H1 (cell line): ENCODE measurements around the gene DBNDD1. TPM values are rescaled to one million over a fixed set of nuclear protein-coding genes. Genes with fewer than 3 reads are reported as not detected.

ENCODE experiments used
- CTCF ChIA-PET: fragments of 300-600 bp; sonication (Branson Sonifier 250); formaldehyde crosslinking; loops from one replicate; lab custom pipeline; 2021; ENCODE audit not compliant: partially characterized antibody; lab: Charles Lee
- POLR2A ChIA-PET: fragments of 300-600 bp; sonication (Branson Sonifier 250); formaldehyde crosslinking; loops from one replicate; lab custom pipeline; 2021; ENCODE audit warnings: inconsistent platforms; ENCODE audit not compliant: partially characterized antibody; lab: Charles Lee
- DNase-seq, 2 experiments: peaks; one replicate each; pipeline versions ENCODE4 v3.0.0 to v3.0.0-alpha.2; 2010 to 2022; ENCODE audit warnings: low spot score in 2 of 2, low read depth in 1 of 2, mixed read lengths in 1 of 2
- FAIRE-seq: peaks from 2 replicates; lab custom pipeline; 2011; peaks lifted over from hg19 to GRCh38; lab: Jason Lieb, UNC
- H2AFZ ChIP-seq: 2 replicates; pipeline ENCODE4 v1.8.1; 2012; ENCODE audit warnings: low read length, inconsistent platforms
- H2AK5ac ChIP-seq: 2 replicates; pipeline ENCODE4 v1.6.1; 2013; ENCODE audit warnings: low read depth, low read length
- H2BK120ac ChIP-seq: replicated peaks from 2 replicates; pipeline ENCODE3; 2013; ENCODE audit warnings: low read depth, low read length, inconsistent platforms
- H2BK12ac ChIP-seq: 2 replicates; pipeline ENCODE4 v1.6.1; 2013; ENCODE audit warnings: low read depth, low read length
- H2BK15ac ChIP-seq: 2 replicates; pipeline ENCODE4 v1.6.1; 2013; ENCODE audit warnings: low read length
- H2BK20ac ChIP-seq: 2 replicates; pipeline ENCODE4 v1.6.1; 2013; ENCODE audit warnings: low read length
- H2BK5ac ChIP-seq: 2 replicates; pipeline ENCODE4 v1.6.1; 2013; ENCODE audit warnings: low read depth, low read length
- H3K14ac ChIP-seq: 2 replicates; pipeline ENCODE4 v1.6.1; 2013; ENCODE audit warnings: inconsistent platforms; ENCODE audit not compliant: insufficient read length
- H3K18ac ChIP-seq: 2 replicates; pipeline ENCODE4 v1.6.1; 2013; ENCODE audit warnings: low read length; ENCODE audit errors: extremely low read depth
- H3K23ac ChIP-seq: 2 replicates; pipeline ENCODE4 v1.6.1; 2013; ENCODE audit warnings: inconsistent platforms; ENCODE audit not compliant: insufficient read length
- H3K23me2 ChIP-seq: 2 replicates; pipeline ENCODE4 v1.6.1; 2013; ENCODE audit warnings: low read depth, low read length
- H3K27ac ChIP-seq: 2 replicates; pipeline ENCODE4 v1.6.1; 2011; ENCODE audit warnings: low read depth, low read length, inconsistent platforms
- H3K27me3 ChIP-seq, 4 experiments: replicated peaks in 1 of 4; 1 replicate in 1 of 4; 2 replicates in 3 of 4; pipeline versions ENCODE4 v1.6.1 to v1.8.1; 2011 to 2013; ENCODE audit warnings: low read length in 3 of 4, mild to moderate bottlenecking in 3 of 4, inconsistent platforms in 2 of 4, mixed read lengths in 2 of 4, moderate library complexity in 1 of 4; ENCODE audit not compliant: control insufficient read depth in 3 of 4, insufficient read depth in 3 of 4; ENCODE audit errors: extremely low read depth in 1 of 4
- H3K36me3 ChIP-seq, 4 experiments: 2 replicates each; pipeline versions ENCODE4 v1.6.1 to v1.8.1; 2011 to 2013; ENCODE audit warnings: mild to moderate bottlenecking in 4 of 4, low read length in 3 of 4, moderate library complexity in 2 of 4, control low read depth in 1 of 4, inconsistent platforms in 1 of 4; ENCODE audit not compliant: insufficient read depth in 4 of 4, control insufficient read depth in 2 of 4
- H3K4ac ChIP-seq: replicated peaks from 2 replicates; pipeline ENCODE3; 2013; ENCODE audit warnings: low read length, low read depth, mixed read lengths, inconsistent platforms; ENCODE audit not compliant: insufficient read length
- H3K4me1 ChIP-seq, 4 experiments: replicated peaks in 1 of 4; 1 replicate in 1 of 4; 2 replicates in 3 of 4; pipeline versions ENCODE4 v1.6.1 to v1.8.1; 2011 to 2013; ENCODE audit warnings: low read length in 3 of 4, inconsistent platforms in 2 of 4, mixed read lengths in 1 of 4; ENCODE audit not compliant: insufficient read depth in 4 of 4, control insufficient read depth in 3 of 4
- H3K4me2 ChIP-seq, 2 experiments: 2 replicates each; pipeline versions ENCODE4 v1.6.1 to v1.8.1; 2011 to 2013; ENCODE audit warnings: low read depth in 2 of 2, low read length in 2 of 2, control low read depth in 1 of 2, inconsistent platforms in 1 of 2, mild to moderate bottlenecking in 1 of 2; ENCODE audit not compliant: insufficient read depth in 1 of 2
- H3K4me3 ChIP-seq, 4 experiments: fragments of 200-600, 300-600 bp in 1 of 4; sonication (generic), shearing (Covaris generic), sonication (Bioruptor Twin) in 1 of 4; 2 replicates each; pipeline versions ENCODE4 v1.5.1 to v1.8.1; 2011 to 2016; ENCODE audit warnings: low read length in 4 of 4, low read depth in 3 of 4, control low read depth in 2 of 4, inconsistent platforms in 2 of 4, mild to moderate bottlenecking in 2 of 4, mixed read lengths in 1 of 4, moderate library complexity in 1 of 4; ENCODE audit not compliant: insufficient read depth in 2 of 4; ENCODE audit errors: extremely low read depth in 1 of 4
- H3K56ac ChIP-seq: replicated peaks from 2 replicates; pipeline ENCODE3; 2013; ENCODE audit warnings: low read depth, mild to moderate bottlenecking, mixed read lengths, low read length, inconsistent platforms; ENCODE audit not compliant: insufficient read length
- H3K79me1 ChIP-seq: 2 replicates; pipeline ENCODE4 v1.6.1; 2013; ENCODE audit warnings: low read depth, low read length, control low read depth
- H3K79me2 ChIP-seq, 2 experiments: 2 replicates each; pipeline versions ENCODE4 v1.6.1 to v1.8.1; 2012 to 2013; ENCODE audit warnings: low read length in 2 of 2, mild to moderate bottlenecking in 2 of 2, inconsistent platforms in 1 of 2; ENCODE audit not compliant: insufficient read depth in 2 of 2, control insufficient read depth in 1 of 2
- H3K9ac ChIP-seq, 4 experiments: replicated peaks in 1 of 4; 1 replicate in 1 of 4; 2 replicates in 3 of 4; pipeline versions ENCODE4 v1.6.1 to v1.8.1; 2011 to 2013; ENCODE audit warnings: low read depth in 3 of 4, low read length in 3 of 4, control low read depth in 2 of 4, mild to moderate bottlenecking in 2 of 4, moderate library complexity in 2 of 4, inconsistent platforms in 1 of 4; ENCODE audit errors: extremely low read depth in 1 of 4
- H3K9me3 ChIP-seq, 2 experiments: 2 replicates each; pipeline versions ENCODE4 v1.6.1 to v1.8.1; 2012 to 2013; ENCODE audit warnings: mild to moderate bottlenecking in 2 of 2, moderate library complexity in 2 of 2, control low read depth in 1 of 2, inconsistent platforms in 1 of 2, low read depth in 1 of 2, low read length in 1 of 2, mixed read lengths in 1 of 2; ENCODE audit not compliant: insufficient read depth in 2 of 2
- H4K20me1 ChIP-seq, 2 experiments: replicated peaks in 1 of 2; 2 replicates each; pipeline versions ENCODE3 to v1.8.1; 2011 to 2013; ENCODE audit warnings: inconsistent platforms in 2 of 2, low read length in 2 of 2, mild to moderate bottlenecking in 1 of 2; ENCODE audit not compliant: insufficient read depth in 2 of 2, control insufficient read depth in 1 of 2
- H4K5ac ChIP-seq: 2 replicates; pipeline ENCODE4 v1.6.1; 2013; ENCODE audit warnings: low read length, low read depth, mixed read lengths, inconsistent platforms; ENCODE audit not compliant: insufficient read length
- H4K8ac ChIP-seq: 2 replicates; pipeline ENCODE4 v1.8.0; 2013; ENCODE audit warnings: mild to moderate bottlenecking, moderate library complexity, low read length, inconsistent platforms; ENCODE audit not compliant: insufficient read depth; ENCODE audit errors: extremely low read depth
- H4K91ac ChIP-seq: replicated peaks from 2 replicates; pipeline ENCODE3; 2013; ENCODE audit warnings: low read length, mixed read lengths, inconsistent platforms; ENCODE audit not compliant: insufficient read length
- MAFK ChIP-seq: IDR thresholded peaks from 2 replicates; pipeline ENCODE4 v1.6.1; 2012; ENCODE audit warnings: low read depth, mild to moderate bottlenecking, improper control_type of control experiment, low read length
- RFX5 ChIP-seq: IDR thresholded peaks from 2 replicates; pipeline ENCODE4 v1.6.1; 2011; ENCODE audit warnings: low read depth, low read length, improper control_type of control experiment, borderline replicate concordance
- WGBS, 2 experiments: shearing (Covaris generic) in 1 of 2; methylation state at CpG; one replicate each; pipeline versions ENCODE4 v1.1.6 to v1.1.7; 2013 to 2015; ENCODE audit warnings: low lambda C conversion rate in 2 of 2, mixed read lengths in 2 of 2, inconsistent platforms in 1 of 2, low coverage in 1 of 2, missing lambda C conversion rate in 1 of 2; ENCODE audit not compliant: insufficient replicate concordance in 2 of 2, insufficient coverage in 1 of 2, insufficient read length in 1 of 2; ENCODE audit errors: extremely low coverage in 1 of 2, missing lambda C conversion rate in 1 of 2; 5-methylcytosine and 5-hydroxymethylcytosine counted together
- polyA plus RNA-seq, 7 experiments: library from polyadenylated mRNA; depleted of rRNA in 3 of 7; stranded (reverse) in 5 of 7; unstranded in 2 of 7; fragments of >200 nt in 5 of 7; fragments of 200-250 nt in 2 of 7; gene quantifications; 1 replicate in 5 of 7; 2 replicates in 1 of 7; 4 replicates in 1 of 7; pipeline versions ENCODE4 v1.2.1 to v1.2.3, GENCODE V29; 2011 to 2013; ENCODE audit warnings: missing spikeins in 2 of 7, mixed read lengths in 2 of 7
- total RNA-seq: library from RNA; stranded (reverse); fragmentation: NEBNext Ultra II Directional; extraction: Animal tissue kit (Norgen Biotek cat#: 25700); gene quantifications from 2 replicates; pipeline ENCODE4 v1.2.1, GENCODE V29; 2021

Gene DBNDD1
- total and polyA plus RNA-seq, 2 of the 8 experiments (the other 6 are each of a cell fraction or from before 2014, with no cell fraction given), result 69.9 to 92.6 TPM

DNA sequence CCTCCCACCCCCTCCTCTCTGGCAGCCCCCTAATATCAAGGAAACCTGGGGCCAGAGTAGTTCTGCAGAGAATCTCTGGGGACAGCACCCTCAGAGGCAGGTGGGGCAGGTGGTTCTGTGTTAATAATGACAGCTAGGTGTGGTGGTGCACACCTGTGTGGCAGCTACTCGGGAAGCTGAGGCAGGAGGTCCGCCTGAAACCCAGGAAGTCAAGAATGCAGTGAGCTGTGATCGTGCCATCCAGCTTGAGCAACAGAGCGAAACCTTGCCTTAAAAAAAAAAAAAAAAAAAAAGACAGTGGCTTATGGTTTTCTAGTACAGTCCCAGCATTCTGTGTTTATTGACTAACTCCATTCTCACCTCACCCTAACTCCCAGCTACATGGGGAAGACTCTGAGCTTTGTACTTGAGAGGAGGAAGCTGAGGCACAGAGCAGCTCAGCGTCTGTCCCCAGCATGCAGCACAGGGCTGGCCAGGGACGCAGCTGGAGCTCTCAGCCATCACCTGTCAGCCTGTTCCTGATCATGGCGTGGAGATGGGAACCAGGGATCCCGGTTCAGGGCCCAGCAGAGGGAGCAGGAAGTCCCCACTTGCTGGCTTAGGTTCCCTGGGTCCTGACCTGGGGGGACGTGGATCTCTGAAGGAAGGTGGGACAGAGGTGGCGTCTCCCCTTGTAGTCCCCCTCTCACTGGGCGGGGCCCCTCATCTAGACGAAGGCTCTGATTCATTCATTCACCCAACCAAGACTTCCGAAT lies 6.1 kb downstream of the DBNDD1 start:
- H3K23ac ChIP-seq, result no peak overlapping the region
- H2BK120ac ChIP-seq, result no peak overlapping the region
- peaks cover under 1% of the 10 kb centered on the region; the same call in 1 of the 2 replicates for H3K23me2 ChIP-seq
- no peak overlapping the region for H3K14ac ChIP-seq
- H3K18ac ChIP-seq, result no peak overlapping the region
- TF ChIP-seq MAFK, result no peak
- no peak for TF ChIP-seq RFX5
- no peak overlapping the region for H4K8ac ChIP-seq
- H3K27ac ChIP-seq, result no peak overlapping the region
- no peak overlapping the region for H3K56ac ChIP-seq
- no peaks in the 10 kb centered on the region for H3K9me3 ChIP-seq
- H4K20me1 ChIP-seq, result peaks cover 10 to 32% of the 10 kb centered on the region in 2 experiments
- no peak overlapping the region for H2AK5ac ChIP-seq
- FAIRE-seq, result no peak
- no peak overlapping the region for H3K4me2 ChIP-seq
- peaks cover 8% of the 10 kb centered on the region for H3K79me1 ChIP-seq
- H3K36me3 ChIP-seq, result peaks cover 0 to 6% (median 3%) of the 10 kb centered on the region in 4 experiments; a peak in 3 of 8 replicates
- no peaks in the 10 kb centered on the region; a peak in 2 of 7 replicates for H3K27me3 ChIP-seq
- no peak overlapping the region for H2BK15ac ChIP-seq
- H2AFZ ChIP-seq, result no peak overlapping the region
- 85% methylated on average over 11 of the region's 13 CpGs; no CpG with 5 or more reads in 1 of the 2 experiments for WGBS, 2 experiments
- no peak overlapping the region for H2BK5ac ChIP-seq
- H3K79me2 ChIP-seq, result peaks cover 0 to 12% of the 10 kb centered on the region in 2 experiments; a peak in 2 of 4 replicates
- no peak overlapping the region for H4K5ac ChIP-seq
- H4K91ac ChIP-seq, result no peak overlapping the region
- no peak overlapping the region for H3K4me3 ChIP-seq
- ChIA-PET CTCF (interaction anchor here (1.3 to 1.5 kb wide), 2 partner anchors 23 to 69 kb away, joined by 3 to 4 read pairs; no protein-coding TSS in a partner anchor), POLR2A (interaction anchor here (0.6 to 12.1 kb wide), 3 partner anchors 8 to 47 kb away, joined by 3 to 81 read pairs (median 3); no protein-coding TSS in a partner anchor)
- H3K4ac ChIP-seq, result no peak overlapping the region
- no peak for DNase-seq
- H2BK12ac ChIP-seq, result no peak overlapping the region
- H2BK20ac ChIP-seq, result no peak overlapping the region
- H3K9ac ChIP-seq, result no peak overlapping the region
- peaks cover 0 to 5% (median 1%) of the 10 kb centered on the region in 4 experiments; a peak in 3 of 7 replicates for H3K4me1 ChIP-seq
